Activated CD8-positive, alpha-beta T cell treated with anti-CD3 and anti-CD28 coated beads for 36 hours (primary cell): Measurements from ENCODE around the gene STT3B. TPM values are rescaled to one million over a fixed set of nuclear protein-coding genes. Genes with fewer than 3 reads are reported as not detected.

ENCODE experiments used
- ATAC-seq: fragments of 200-7000 bp; cut with Tn5 transposase; one replicate; pipeline ENCODE4 v1.10.0; 2021; ENCODE audit warnings: mild to moderate bottlenecking, moderate library complexity
- CTCF ChIA-PET: fragments of 350-600 bp; sonication (Branson Sonifier 250); formaldehyde crosslinking; loops from one replicate; lab custom pipeline; 2021; ENCODE audit warnings: antibody characterized with exemption; lab: Charles Lee
- POLR2A ChIA-PET: fragments of 350-600 bp; sonication (Branson Sonifier 250); formaldehyde crosslinking; loops from one replicate; lab custom pipeline; 2021; ENCODE audit warnings: antibody characterized with exemption; lab: Charles Lee
- DNase-seq: peaks from one replicate; pipeline ENCODE4 v3.0.0-alpha.2; 2020
- H3K27ac Mint-ChIP-seq: one replicate; pipeline ENCODE4 v1.8.0; 2021; ENCODE audit warnings: mild to moderate bottlenecking, mixed read lengths
- H3K27me3 Mint-ChIP-seq: one replicate; pipeline ENCODE4 v1.8.0; 2021; ENCODE audit warnings: mixed read lengths
- H3K36me3 Mint-ChIP-seq: one replicate; pipeline ENCODE4 v1.8.0; 2021; ENCODE audit warnings: low read depth, mixed read lengths
- H3K4me1 Mint-ChIP-seq: one replicate; pipeline ENCODE4 v1.8.0; 2021; ENCODE audit warnings: low read depth, mixed read lengths
- H3K4me3 Mint-ChIP-seq: one replicate; pipeline ENCODE4 v1.8.0; 2021; ENCODE audit warnings: mild to moderate bottlenecking, moderate library complexity, mixed read lengths
- H3K9me3 Mint-ChIP-seq: one replicate; pipeline ENCODE4 v1.8.0; 2021; ENCODE audit warnings: mixed read lengths
- intact Hi-C: fragments of 100-400 bp; cut with micrococcal nuclease; formaldehyde crosslinking; loops from one replicate; pipeline ENCODE4 v1.10.0; 2022
- total RNA-seq, 2 experiments: library from RNA; stranded (reverse); gene quantifications; one replicate each; pipeline ENCODE4 v1.2.3, GENCODE V29; 2021
- TF ChIP-seq, protein P1 (sequence below): fragments of 200-600 bp; IDR thresholded peaks from one replicate; pipeline ENCODE4 v1.8.0; 2022; ENCODE audit warnings: antibody characterized with exemption, mild to moderate bottlenecking

The STT3B gene
- total RNA-seq, 2 experiments from 2014 or later: 92.8 to 103 TPM

DNA sequence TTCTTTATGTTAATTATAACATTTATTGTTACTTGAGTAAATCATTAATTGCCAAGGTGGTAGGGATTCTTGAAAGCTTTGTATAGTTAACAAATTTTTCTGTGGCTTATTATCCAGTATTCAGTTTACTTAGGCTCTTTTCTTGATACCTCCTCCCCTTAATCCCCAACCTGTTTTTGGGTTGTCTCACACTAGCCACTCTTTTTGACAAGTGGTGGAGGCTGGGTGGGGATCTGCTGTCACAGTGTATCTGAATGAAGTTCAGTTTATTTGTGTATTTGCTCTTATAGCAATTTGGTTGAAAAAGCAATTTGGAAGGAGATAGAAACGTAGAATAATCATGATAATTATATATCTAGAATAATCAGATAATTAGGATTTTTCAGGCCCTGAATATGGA, 43.8 kb downstream of the STT3B start:
- CTCF ChIA-PET: interaction anchor here (1.6 kb wide), 1 partner anchor 11 kb away, joined by 4 read pairs; no protein-coding TSS in a partner anchor
- DNase-seq: no peak
- H3K4me1 Mint-ChIP-seq: peaks cover 57% of the 10 kb centered on the region
- TF ChIP-seq, protein P1, sequence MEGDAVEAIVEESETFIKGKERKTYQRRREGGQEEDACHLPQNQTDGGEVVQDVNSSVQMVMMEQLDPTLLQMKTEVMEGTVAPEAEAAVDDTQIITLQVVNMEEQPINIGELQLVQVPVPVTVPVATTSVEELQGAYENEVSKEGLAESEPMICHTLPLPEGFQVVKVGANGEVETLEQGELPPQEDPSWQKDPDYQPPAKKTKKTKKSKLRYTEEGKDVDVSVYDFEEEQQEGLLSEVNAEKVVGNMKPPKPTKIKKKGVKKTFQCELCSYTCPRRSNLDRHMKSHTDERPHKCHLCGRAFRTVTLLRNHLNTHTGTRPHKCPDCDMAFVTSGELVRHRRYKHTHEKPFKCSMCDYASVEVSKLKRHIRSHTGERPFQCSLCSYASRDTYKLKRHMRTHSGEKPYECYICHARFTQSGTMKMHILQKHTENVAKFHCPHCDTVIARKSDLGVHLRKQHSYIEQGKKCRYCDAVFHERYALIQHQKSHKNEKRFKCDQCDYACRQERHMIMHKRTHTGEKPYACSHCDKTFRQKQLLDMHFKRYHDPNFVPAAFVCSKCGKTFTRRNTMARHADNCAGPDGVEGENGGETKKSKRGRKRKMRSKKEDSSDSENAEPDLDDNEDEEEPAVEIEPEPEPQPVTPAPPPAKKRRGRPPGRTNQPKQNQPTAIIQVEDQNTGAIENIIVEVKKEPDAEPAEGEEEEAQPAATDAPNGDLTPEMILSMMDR: no peak
- H3K4me3 Mint-ChIP-seq: no peak overlapping the region
- H3K27me3 Mint-ChIP-seq: no peaks in the 10 kb centered on the region
- POLR2A ChIA-PET: interaction anchor here (0.6 to 0.8 kb wide), 2 partner anchors 14 to 44 kb away, joined by 3 read pairs; partner anchors contain the start of gene STT3B
- H3K36me3 Mint-ChIP-seq: peaks cover 30% of the 10 kb centered on the region
- intact Hi-C loops: no loop called here
- no peak overlapping the region for H3K27ac Mint-ChIP-seq
- no peaks in the 10 kb centered on the region for H3K9me3 Mint-ChIP-seq
- ATAC-seq: no peak

DNA sequence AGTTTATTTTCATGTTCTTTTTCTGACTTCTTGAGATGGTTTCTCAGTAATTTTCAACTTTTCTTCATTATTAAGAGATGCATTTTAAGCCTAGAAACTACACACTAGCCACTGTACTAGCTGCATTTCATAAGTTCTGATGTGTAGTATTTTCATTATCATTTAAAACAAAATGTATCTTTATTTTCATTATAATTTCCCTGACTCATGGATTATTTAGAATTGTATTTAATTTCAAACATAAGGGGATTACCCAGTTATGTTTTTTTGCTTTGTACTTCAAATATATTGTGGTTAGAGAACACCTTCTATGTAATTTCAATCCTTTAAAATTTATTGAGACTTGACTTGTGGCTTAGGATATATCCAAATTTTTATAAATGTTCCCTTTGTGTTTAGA, 44.5 kb downstream of the STT3B start:
- Mint-ChIP-seq H3K36me3 (peaks cover 37% of the 10 kb centered on the region), H3K4me1 (peaks cover 61% of the 10 kb centered on the region), H3K27me3 (no peaks in the 10 kb centered on the region), H3K4me3 (no peak overlapping the region), H3K9me3 (no peaks in the 10 kb centered on the region), H3K27ac (peak overlapping the region; percentile 5)
- intact Hi-C loops: no loop called here
- TF ChIP-seq, protein P1: no peak
- DNase-seq: no peak
- ChIA-PET POLR2A (no interaction called here), CTCF (interaction anchor here (1.6 kb wide), 1 partner anchor 12 kb away, joined by 4 read pairs; no protein-coding TSS in a partner anchor)
- ATAC-seq: no peak

DNA sequence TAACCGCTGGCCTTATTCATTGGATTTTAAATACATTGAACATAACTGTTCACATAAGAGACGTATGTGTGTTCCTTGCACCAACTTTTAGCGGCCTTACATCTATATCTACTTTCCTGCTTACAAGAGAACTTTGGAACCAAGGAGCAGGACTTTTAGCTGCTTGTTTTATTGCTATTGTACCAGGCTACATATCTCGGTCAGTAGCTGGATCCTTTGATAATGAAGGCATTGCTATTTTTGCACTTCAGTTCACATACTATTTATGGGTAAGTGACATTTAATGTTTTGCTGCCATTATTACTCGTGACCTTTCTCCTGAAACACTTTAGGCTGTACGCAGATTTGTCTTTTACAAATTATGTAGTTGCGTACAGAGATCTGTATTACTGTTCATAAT, 47.1 kb downstream of the STT3B start:
- peaks cover 9% of the 10 kb centered on the region for H3K9me3 Mint-ChIP-seq
- no peak overlapping the region for H3K27ac Mint-ChIP-seq
- intact Hi-C loops: no loop called here
- H3K36me3 Mint-ChIP-seq: peaks cover 57% of the 10 kb centered on the region
- no peaks in the 10 kb centered on the region for H3K27me3 Mint-ChIP-seq
- DNase-seq (no peak), ATAC-seq (no peak)
- no peak overlapping the region for H3K4me3 Mint-ChIP-seq
- CTCF ChIA-PET: interaction anchor here (1.0 to 1.6 kb wide), 5 partner anchors 13 to 75 kb away, joined by 3 to 6 read pairs (median 4); no protein-coding TSS in a partner anchor
- POLR2A ChIA-PET: no interaction called here
- H3K4me1 Mint-ChIP-seq: peaks cover 76% of the 10 kb centered on the region
- TF ChIP-seq, protein P1: no peak

DNA sequence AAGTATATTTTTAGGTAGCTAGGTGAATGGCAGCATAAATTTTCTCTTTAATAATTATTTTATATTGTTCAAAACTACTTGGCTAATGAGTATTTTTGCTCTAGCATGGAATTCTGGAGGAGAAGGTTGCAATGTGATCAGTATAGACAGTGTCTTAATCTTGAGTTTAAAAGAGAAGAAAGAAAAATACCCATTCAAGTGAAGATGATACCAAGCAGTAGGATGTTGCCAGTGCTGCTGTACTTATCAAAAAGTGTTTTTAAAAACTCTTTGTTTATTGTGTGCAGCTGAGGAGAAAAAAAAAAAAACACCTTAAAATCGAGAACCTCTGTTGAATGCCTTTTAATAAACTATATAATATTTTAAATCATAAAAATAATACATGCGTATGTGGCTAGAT, 47.9 kb downstream of the STT3B start:
- no peak for ATAC-seq
- intact Hi-C loops: no loop called here
- CTCF ChIA-PET: interaction anchor here (1.0 to 1.6 kb wide), 5 partner anchors 14 to 76 kb away, joined by 3 to 6 read pairs (median 4); no protein-coding TSS in a partner anchor
- Mint-ChIP-seq H3K36me3 (peaks cover 62% of the 10 kb centered on the region), H3K9me3 (peaks cover 12% of the 10 kb centered on the region), H3K4me1 (peaks cover 70% of the 10 kb centered on the region), H3K27me3 (no peaks in the 10 kb centered on the region), H3K4me3 (no peak overlapping the region), H3K27ac (no peak overlapping the region)
- TF ChIP-seq, protein P1: no peak
- no peak for DNase-seq
- POLR2A ChIA-PET: interaction anchor here (1.4 kb wide), 1 partner anchor 47 kb away, joined by 4 read pairs; no protein-coding TSS in a partner anchor

DNA sequence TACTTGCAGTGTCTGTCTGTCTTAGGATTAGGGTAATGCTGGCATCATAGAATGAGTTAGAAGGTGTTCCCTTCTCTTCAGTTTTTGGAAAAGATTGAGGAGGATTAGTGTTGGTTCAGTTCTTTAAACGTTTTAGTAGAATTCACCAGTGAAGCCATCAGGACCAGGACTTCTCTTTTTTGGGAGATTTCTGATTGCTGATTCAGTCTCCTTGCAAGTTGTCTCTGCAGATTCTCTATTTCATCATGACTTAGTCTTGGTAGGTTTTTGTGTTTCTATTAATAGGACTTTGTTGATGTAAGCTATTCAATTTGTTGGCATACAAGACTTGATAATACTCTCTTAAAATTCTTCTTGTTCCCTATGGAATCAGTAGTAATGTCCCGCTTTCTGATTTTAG, 48.9 kb downstream of the STT3B start:
- CTCF ChIA-PET: interaction anchor here (1.6 kb wide), 1 partner anchor 16 kb away, joined by 4 read pairs; no protein-coding TSS in a partner anchor
- ATAC-seq (no peak), DNase-seq (no peak)
- H3K27me3 Mint-ChIP-seq: no peaks in the 10 kb centered on the region
- peaks cover 68% of the 10 kb centered on the region for H3K36me3 Mint-ChIP-seq
- intact Hi-C loops: no loop called here
- H3K9me3 Mint-ChIP-seq: peaks cover 14% of the 10 kb centered on the region
- peaks cover 61% of the 10 kb centered on the region for H3K4me1 Mint-ChIP-seq
- H3K27ac Mint-ChIP-seq: peak overlapping the region; percentile 23
- H3K4me3 Mint-ChIP-seq: no peak overlapping the region
- POLR2A ChIA-PET: no interaction called here
- TF ChIP-seq, protein P1: no peak
